ENCODE data around the gene MST1. TPM values are rescaled to one million over a fixed set of nuclear protein-coding genes. Genes with fewer than 3 reads are reported as not detected.

MST1 gene
- total RNA-seq, 4 donors from 2014 or later, result 0.89 to 7.3 (median 4.4) TPM

GRCh38 chr3:49722896-49723295, 33.6 kb upstream of the MST1 start:
- TF ChIP-seq EP300 (IDR thresholded peaks at IDR 0.05), result no peak
- TF ChIP-seq POLR2A (IDR thresholded peaks at IDR 0.05), result no peak
- TF ChIP-seq, protein P1, sequence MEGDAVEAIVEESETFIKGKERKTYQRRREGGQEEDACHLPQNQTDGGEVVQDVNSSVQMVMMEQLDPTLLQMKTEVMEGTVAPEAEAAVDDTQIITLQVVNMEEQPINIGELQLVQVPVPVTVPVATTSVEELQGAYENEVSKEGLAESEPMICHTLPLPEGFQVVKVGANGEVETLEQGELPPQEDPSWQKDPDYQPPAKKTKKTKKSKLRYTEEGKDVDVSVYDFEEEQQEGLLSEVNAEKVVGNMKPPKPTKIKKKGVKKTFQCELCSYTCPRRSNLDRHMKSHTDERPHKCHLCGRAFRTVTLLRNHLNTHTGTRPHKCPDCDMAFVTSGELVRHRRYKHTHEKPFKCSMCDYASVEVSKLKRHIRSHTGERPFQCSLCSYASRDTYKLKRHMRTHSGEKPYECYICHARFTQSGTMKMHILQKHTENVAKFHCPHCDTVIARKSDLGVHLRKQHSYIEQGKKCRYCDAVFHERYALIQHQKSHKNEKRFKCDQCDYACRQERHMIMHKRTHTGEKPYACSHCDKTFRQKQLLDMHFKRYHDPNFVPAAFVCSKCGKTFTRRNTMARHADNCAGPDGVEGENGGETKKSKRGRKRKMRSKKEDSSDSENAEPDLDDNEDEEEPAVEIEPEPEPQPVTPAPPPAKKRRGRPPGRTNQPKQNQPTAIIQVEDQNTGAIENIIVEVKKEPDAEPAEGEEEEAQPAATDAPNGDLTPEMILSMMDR (IDR thresholded peaks at IDR 0.05), result no peak
- TF ChIP-seq POLR2AphosphoS5 (IDR thresholded peaks at IDR 0.05), result no peak
- peaks cover 0 to 51% of the 10 kb centered on the region in 2 donors for H3K36me3 ChIP-seq
- H3K27me3 ChIP-seq, result no peaks in the 10 kb centered on the region
- no peak for ATAC-seq
- peak overlapping the region; percentile 76 to 99 for H3K4me3 ChIP-seq
- H3K9me3 ChIP-seq, result no peaks in the 10 kb centered on the region
- peak overlapping the region in 3 of 4 donors; percentile 87 to 99 (median 92) for H3K27ac ChIP-seq
- 57 to 60% methylated on average over 2 to 5 of the region's 8 CpGs for WGBS, 2 donors (ENCODE audit: low coverage in 1 of 2)
- peaks cover 0 to 63% (median 23%) of the 10 kb centered on the region in 3 donors for H3K4me1 ChIP-seq

DNA sequence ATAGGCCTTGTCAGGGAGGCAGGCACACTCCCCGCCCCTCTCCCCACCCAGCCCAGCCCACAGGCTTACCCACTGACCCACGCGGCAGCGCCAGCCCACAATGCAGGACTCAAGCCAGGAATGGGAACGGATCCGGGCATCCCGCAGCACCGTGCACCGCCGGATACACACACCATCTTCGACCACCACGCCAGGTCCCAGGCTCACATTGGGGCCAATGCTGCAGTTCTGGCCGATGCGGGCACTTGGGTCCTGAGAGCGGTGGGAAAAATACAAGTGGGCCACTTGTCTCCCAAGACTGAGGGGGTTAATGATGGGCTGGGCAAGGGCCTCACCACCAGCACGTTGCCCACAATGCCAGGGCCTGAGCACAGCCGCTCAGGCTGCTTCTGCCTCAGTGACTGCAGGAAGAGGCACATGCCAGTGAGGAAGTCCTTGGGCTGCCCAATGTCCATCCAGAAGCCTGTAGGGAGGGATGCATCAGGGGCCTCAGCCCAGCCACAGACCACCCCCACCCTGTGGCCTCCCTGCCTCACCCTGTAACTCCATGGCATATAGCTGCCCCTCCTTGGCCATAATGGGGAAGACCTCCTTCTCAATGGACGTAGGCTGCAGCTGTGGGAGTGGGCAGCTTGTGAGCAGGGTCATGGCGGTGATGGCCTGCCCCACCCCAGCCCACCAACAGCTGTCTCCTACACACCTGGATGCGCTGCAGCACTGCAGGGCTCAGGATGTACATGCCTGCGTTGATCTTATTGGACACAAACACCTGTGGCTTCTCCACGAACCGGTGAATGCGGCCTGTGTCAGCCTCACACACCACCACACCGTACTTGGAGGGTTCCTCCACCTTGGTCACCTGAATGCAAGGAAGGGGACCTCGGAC, 32.9 kb upstream of the MST1 start:
- Histone ChIP-seq H3K27ac (peak overlapping the region in 2 of 4 donors; percentile 87 to 99), H3K4me1 (peaks cover 0 to 63% (median 23%) of the 10 kb centered on the region in 3 donors), H3K36me3 (peaks cover 0 to 44% of the 10 kb centered on the region in 2 donors), H3K4me3 (peak overlapping the region in 1 of 2 donors; percentile 99), H3K27me3 (no peaks in the 10 kb centered on the region), H3K9me3 (no peaks in the 10 kb centered on the region)
- no peak for ATAC-seq
- TF ChIP-seq, protein P1 (IDR thresholded peaks at IDR 0.05), result no peak
- TF ChIP-seq POLR2A (IDR thresholded peaks at IDR 0.05) (no peak), EP300 (IDR thresholded peaks at IDR 0.05) (no peak), POLR2AphosphoS5 (IDR thresholded peaks at IDR 0.05) (no peak)
- WGBS, 2 donors (ENCODE audit: low coverage in 1 of 2), result no CpG with 5 or more reads among the region's 26 CpGs

GRCh38 chr3:49721596-49721895, 32.3 kb upstream of the MST1 start:
- TF ChIP-seq, protein P1 (IDR thresholded peaks at IDR 0.05), result no peak
- TF ChIP-seq POLR2A (IDR thresholded peaks at IDR 0.05) (no peak), EP300 (IDR thresholded peaks at IDR 0.05) (no peak), POLR2AphosphoS5 (IDR thresholded peaks at IDR 0.05) (no peak)
- ATAC-seq, result no peak
- Histone ChIP-seq H3K9me3 (no peaks in the 10 kb centered on the region), H3K36me3 (peaks cover 0 to 42% of the 10 kb centered on the region in 2 donors), H3K27me3 (no peaks in the 10 kb centered on the region), H3K4me3 (no peak overlapping the region), H3K27ac (no peak overlapping the region), H3K4me1 (peaks cover 0 to 63% (median 23%) of the 10 kb centered on the region in 3 donors)
- no CpG with 5 or more reads among the region's 9 CpGs for WGBS, 2 donors (ENCODE audit: low coverage in 1 of 2)

DNA sequence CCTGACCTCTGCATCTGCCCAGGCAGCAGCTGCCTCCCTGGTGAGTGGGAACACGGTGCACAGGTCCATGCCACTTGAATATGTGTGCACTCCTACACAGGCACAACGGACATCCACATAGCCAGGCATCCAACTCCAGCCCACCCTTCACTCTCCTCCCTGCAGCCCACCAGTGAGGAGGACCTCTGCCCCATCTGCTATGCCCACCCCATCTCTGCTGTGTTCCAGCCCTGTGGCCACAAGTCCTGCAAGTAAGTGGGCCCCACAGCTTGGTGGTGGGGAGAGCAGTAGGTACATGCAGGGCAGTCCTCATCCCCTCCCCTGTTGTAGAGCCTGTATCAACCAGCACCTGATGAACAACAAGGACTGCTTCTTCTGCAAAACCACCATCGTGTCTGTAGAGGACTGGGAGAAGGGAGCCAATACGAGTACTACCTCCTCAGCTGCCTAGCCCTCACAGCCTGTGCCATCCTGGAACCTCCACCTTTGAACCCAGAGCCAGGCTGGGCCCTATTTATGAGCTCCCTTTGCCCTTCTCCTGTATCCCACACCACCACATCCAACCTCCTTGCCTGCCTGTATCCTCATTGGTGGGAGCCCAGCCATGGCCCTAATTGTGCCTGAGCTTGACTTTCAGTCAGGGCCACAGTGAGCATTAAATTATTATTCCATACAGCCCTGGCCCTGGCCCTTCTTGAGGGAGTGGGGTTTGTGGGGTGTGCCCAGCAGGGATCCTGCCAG, 31.8 kb upstream of the MST1 start:
- 57 to 80% methylated on average over 1 to 2 of the region's 4 CpGs for WGBS, 2 donors (ENCODE audit: low coverage in 1 of 2)
- no peaks in the 10 kb centered on the region for H3K9me3 ChIP-seq
- TF ChIP-seq EP300 (IDR thresholded peaks at IDR 0.05) (no peak), POLR2AphosphoS5 (IDR thresholded peaks at IDR 0.05) (no peak), POLR2A (IDR thresholded peaks at IDR 0.05) (no peak)
- TF ChIP-seq, protein P1 (IDR thresholded peaks at IDR 0.05), result no peak
- ATAC-seq, result no peak
- peak overlapping the region in 1 of 4 donors; percentile 75 for H3K27ac ChIP-seq
- H3K4me1 ChIP-seq, result peaks cover 0 to 63% (median 23%) of the 10 kb centered on the region in 3 donors
- H3K27me3 ChIP-seq, result no peaks in the 10 kb centered on the region
- H3K36me3 ChIP-seq, result peaks cover 0 to 42% of the 10 kb centered on the region in 2 donors
- no peak overlapping the region for H3K4me3 ChIP-seq
